OCI-LY7 (cell line): ENCODE results near the gene KRTAP5-4.

Experiments
- CTCF ChIP-seq: fragments of 200-600 bp; sonication (generic); conservative IDR thresholded peaks from 2 replicates; pipeline ENCODE4 v1.5.1; 2014; ENCODE audit warnings: mild to moderate bottlenecking, antibody characterized with exemption, low read length, moderate library complexity, mixed read lengths
- EZH2phosphoT487 ChIP-seq: fragments of 200-600 bp; sonication (generic); IDR thresholded peaks from 2 replicates; pipeline ENCODE4 v1.6.1; 2018; ENCODE audit warnings: low read depth, borderline replicate concordance, mild to moderate bottlenecking, mixed run types, antibody characterized with exemption, low read length, moderate library complexity, mixed read lengths

- TF ChIP-seq CTCF (no peak), EZH2phosphoT487 (no peak)
These were observed at the start of gene KRTAP5-4 for GRCh38 chr11:1622086-1622485.
